PFSK-1 (cell line): ENCODE results near the gene U2SURP.

Experiments used
- FOXP2 ChIP-seq: optimal IDR thresholded peaks from 2 replicates; pipeline ENCODE3; 2011; ENCODE audit warnings: borderline replicate concordance, control low read depth, inconsistent platforms; ENCODE audit not compliant: insufficient read depth; ENCODE audit errors: extremely low read length, extremely low read depth
- POLR2AphosphoS5 ChIP-seq: IDR thresholded peaks from 2 replicates; pipeline ENCODE4 v1.6.1; 2012; ENCODE audit warnings: low read depth, mild to moderate bottlenecking, control low read depth, low read length, moderate library complexity
- REST ChIP-seq, 2 experiments: IDR thresholded peaks; 2 replicates each; pipeline versions ENCODE4 v1.6.1 to v1.8.0; 2011 to 2012; ENCODE audit warnings: low read depth in 2 of 2, low read length in 2 of 2, control low read depth in 1 of 2, inconsistent platforms in 1 of 2, mild to moderate bottlenecking in 1 of 2, moderate library complexity in 1 of 2; ENCODE audit not compliant: insufficient read depth in 1 of 2
- SIN3A ChIP-seq: IDR thresholded peaks from 2 replicates; pipeline ENCODE4 v1.6.1; 2012; ENCODE audit warnings: mild to moderate bottlenecking, low read length, moderate library complexity, borderline replicate concordance; ENCODE audit not compliant: insufficient read depth
- TAF1 ChIP-seq: IDR thresholded peaks from 2 replicates; pipeline ENCODE4 v1.6.1; 2012; ENCODE audit warnings: low read length, control low read depth, borderline replicate concordance; ENCODE audit not compliant: insufficient read depth

Gene U2SURP

GRCh38 chr3:142987080-142987700, 14.2 kb upstream of the U2SURP start:
- TF ChIP-seq REST (IDR thresholded peaks at IDR 0.05; ENCODE audit: insufficient read depth in 1 of 2, low read depth in 2 of 2, low read length in 2 of 2): no peak
- no peak for TF ChIP-seq FOXP2
- TF ChIP-seq TAF1: no peak
- no peak for TF ChIP-seq SIN3A
- no peak for TF ChIP-seq POLR2AphosphoS5

GRCh38 chr3:142987707-142988106, 13.7 kb upstream of the U2SURP start:
- TF ChIP-seq POLR2AphosphoS5 (no peak), FOXP2 (no peak), TAF1 (no peak), REST (IDR thresholded peaks at IDR 0.05; ENCODE audit: insufficient read depth in 1 of 2, low read depth in 2 of 2, low read length in 2 of 2) (no peak), SIN3A (no peak)

GRCh38 chr3:142990721-142991120, 10.6 kb upstream of the U2SURP start:
- no peak for TF ChIP-seq FOXP2
- no peak for TF ChIP-seq TAF1
- no peak for TF ChIP-seq POLR2AphosphoS5

- no peak for TF ChIP-seq REST (IDR thresholded peaks at IDR 0.05; ENCODE audit: insufficient read depth in 1 of 2, low read depth in 2 of 2, low read length in 2 of 2)
- TF ChIP-seq FOXP2: no peak
- TF ChIP-seq SIN3A: no peak
- no peak for TF ChIP-seq POLR2AphosphoS5
- no peak for TF ChIP-seq TAF1
Observed at GRCh38 chr3:142992323-142992722, 9.0 kb upstream of the U2SURP start.

GRCh38 chr3:142993958-142994442, 7.4 kb upstream of the U2SURP start:
- TF ChIP-seq SIN3A (no peak), POLR2AphosphoS5 (no peak), FOXP2 (no peak), TAF1 (no peak), REST (IDR thresholded peaks at IDR 0.05; ENCODE audit: insufficient read depth in 1 of 2, low read depth in 2 of 2, low read length in 2 of 2) (no peak)
